Activated CD4-positive, alpha-beta T cell treated with anti-CD3 and anti-CD28 coated beads, Interleukin-2, Interleukin-6, amounts not matched to agents 100 ng/mL and 50 ng/mL, durations not matched to agents 16 hours and 8 hours (primary cell): ENCODE results near the gene KRTAP9-3.
"Not testable (repeated sequence)": the region's sequence is repeated elsewhere in the genome, so short reads cannot be mapped to it uniquely, and the experiment has no call there.

Experiments used
- DNase-seq: peaks from one replicate; pipeline ENCODE4 v3.0.0-alpha.2; 2020

KRTAP9-3 gene

GRCh38 chr17:41254861-41255260 is 22.6 kb downstream of the KRTAP9-3 start:
- no peak for DNase-seq

- not testable (repeated sequence) for DNase-seq
Observed at GRCh38 chr17:41255381-41256290, 23.4 kb downstream of the KRTAP9-3 start, which contains the start of gene KRTAP9-9. TSS of gene KRTAP9-9 (plus strand) at chr17:41255384.

- no peak for DNase-seq
Observed at GRCh38 chr17:41256291-41256685, 24.0 kb downstream of the KRTAP9-3 start.

GRCh38 chr17:41258406-41258805 is 26.2 kb downstream of the KRTAP9-3 start:
- no peak for DNase-seq

GRCh38 chr17:41263212-41263611 is 31.0 kb downstream of the KRTAP9-3 start:
- no peak for DNase-seq

- no peak for DNase-seq
Observed at GRCh38 chr17:41264599-41264998, 32.4 kb downstream of the KRTAP9-3 start.

GRCh38 chr17:41265078-41265477 is 32.8 kb downstream of the KRTAP9-3 start, which contains the start of gene KRTAP9-6:
TSS of gene KRTAP9-6 (plus strand) at chr17:41265378. CDS start at chr17:41265378, 0 bp downstream.
- no peak for DNase-seq

GRCh38 chr17:41267711-41268110 is 35.5 kb downstream of the KRTAP9-3 start:
- DNase-seq, result no peak

- DNase-seq, result not testable (repeated sequence)
Observed at GRCh38 chr17:41271323-41271722, 39.1 kb downstream of the KRTAP9-3 start.

GRCh38 chr17:41271858-41272257 is 39.6 kb downstream of the KRTAP9-3 start:
- DNase-seq, result no peak

GRCh38 chr17:41275648-41276190 is 43.5 kb downstream of the KRTAP9-3 start, which contains the start of gene KRTAP9-7:
TSS of gene KRTAP9-7 (plus strand) at chr17:41275698. CDS start at chr17:41275698, 0 bp downstream.
- DNase-seq, result not testable (repeated sequence)

- DNase-seq, result no peak
Observed at GRCh38 chr17:41278176-41278955, 46.1 kb downstream of the KRTAP9-3 start.
